Activated effector memory CD4-positive, alpha-beta T cell treated with anti-CD3 and anti-CD28 coated beads, Interleukin-2, amount 50 U/mL, for 16 hours (primary cell): ENCODE results near the gene LSM7.

Source experiments
- DNase-seq: peaks from one replicate; pipeline ENCODE4 v3.0.0-alpha.2; 2020

LSM7 gene

DNA sequence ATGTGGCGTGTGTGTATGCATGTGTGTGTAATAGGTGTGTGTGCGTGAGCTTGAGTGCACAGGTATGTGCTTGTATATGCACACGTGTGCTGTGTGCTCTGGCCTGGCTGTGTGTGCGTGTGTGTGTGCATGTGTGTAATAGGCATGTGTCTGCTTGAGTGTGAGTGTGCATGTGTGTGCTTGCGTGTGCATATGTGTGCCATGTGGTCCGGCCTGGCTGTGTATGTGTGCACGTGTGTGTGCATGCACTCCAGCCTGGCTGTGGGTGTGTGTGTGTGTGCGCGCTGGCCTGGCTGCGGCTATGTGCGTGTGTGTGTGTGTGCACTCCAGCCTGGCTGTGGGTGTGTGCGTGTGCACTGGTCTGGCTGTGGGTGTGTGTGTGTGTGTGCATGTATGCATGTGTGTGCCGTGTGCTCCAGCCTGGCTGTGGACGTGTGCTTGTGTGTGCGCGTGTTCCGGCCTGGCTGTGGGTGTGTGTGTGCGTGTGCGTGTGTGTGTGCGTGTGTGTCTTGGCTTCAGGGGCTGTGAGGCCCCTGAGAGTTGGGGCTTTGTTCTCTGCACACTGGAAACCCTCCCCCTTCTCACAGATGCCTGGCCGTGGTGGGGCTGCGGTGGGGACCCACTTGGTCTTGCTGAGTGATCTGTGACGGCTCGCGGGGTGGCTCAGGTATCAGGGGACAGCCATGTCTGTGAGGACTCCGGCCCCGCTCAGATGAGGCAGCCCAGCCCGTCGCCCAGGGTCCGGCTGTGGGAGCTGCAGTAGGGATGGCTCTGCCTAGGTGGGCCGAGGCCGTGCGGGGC, 8.3 kb upstream of the LSM7 start:
- no peak for DNase-seq

DNA sequence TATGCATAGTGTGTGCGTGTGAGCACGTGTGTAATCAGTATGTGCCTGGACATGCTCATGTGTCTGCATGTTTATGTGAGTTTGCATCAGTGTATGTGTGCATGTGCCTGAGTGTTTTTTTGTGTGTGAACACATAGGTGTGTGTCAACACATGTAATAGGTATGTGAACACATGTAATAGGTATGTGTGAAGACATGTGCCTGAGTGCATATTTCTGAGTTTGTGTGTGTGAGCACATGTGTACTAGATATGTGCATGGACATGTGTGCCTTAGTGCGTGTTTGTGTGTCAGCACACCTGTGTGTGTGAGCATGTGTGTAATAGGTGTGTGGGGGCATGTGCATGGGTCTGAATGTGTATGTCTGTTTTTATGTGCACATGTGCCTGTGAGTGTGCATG, 7.5 kb upstream of the LSM7 start:
- DNase-seq: no peak

DNA sequence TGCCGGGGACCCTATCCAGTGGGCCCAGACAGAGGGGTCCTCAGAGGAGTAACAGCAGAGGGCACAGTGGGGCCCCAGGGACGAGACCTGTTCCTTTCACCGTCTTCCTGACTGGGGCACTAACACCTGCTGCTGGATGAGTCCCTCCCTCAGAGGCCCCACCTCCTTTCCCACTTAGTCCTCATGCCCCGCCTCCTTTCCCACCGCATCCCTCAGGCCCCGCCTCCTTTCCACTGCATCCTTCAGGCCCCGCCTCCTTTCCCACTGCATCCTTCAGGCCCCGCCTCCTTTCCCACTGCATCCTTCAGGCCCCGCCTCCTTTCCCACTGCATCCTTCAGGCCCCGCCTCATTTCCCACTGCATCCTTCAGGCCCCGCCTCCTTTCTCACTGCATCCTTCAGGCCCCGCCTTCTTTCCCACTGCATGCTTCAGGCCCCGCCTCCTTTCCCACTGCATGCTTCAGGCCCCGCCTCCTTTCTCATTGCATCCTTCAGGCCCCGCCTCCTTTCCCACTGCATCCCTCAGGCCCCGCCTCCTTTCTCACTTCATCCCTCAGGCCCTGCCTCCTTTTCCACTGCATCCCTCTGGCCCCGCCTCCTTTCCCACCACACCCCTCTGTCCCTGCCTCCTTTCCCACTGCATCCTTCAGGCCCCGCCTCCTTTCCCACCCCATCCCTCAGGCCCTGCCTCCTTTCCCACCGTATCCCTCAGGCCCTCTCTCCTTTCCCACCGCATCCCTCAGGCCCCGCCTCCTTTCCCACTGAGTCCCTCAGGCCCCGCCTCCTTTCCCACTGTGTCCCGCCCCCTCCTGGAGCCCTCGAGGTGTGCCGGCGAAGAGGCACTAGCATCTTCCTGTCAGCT, 6.8 kb upstream of the LSM7 start:
- no peak for DNase-seq

DNA sequence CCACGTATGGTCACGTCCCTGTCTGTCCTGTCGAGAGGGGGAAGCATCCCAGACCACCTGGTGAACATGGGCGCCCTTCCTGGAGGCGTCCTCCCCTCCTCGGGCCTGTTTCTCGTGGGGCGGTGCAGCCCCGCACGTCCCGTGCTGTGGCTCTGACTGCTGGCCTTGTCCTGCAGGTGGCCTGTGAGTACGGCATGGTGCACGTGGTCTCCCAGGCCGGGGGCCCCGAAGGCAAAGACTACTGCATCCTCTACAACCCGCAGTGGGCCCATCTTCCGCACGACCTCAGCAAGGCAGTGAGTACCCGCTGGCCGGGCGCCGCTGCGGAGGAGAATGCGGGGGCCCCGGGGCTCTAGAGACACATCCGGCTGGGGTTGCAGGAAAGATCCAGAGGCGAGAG, 6.0 kb upstream of the LSM7 start:
- DNase-seq: no peak

DNA sequence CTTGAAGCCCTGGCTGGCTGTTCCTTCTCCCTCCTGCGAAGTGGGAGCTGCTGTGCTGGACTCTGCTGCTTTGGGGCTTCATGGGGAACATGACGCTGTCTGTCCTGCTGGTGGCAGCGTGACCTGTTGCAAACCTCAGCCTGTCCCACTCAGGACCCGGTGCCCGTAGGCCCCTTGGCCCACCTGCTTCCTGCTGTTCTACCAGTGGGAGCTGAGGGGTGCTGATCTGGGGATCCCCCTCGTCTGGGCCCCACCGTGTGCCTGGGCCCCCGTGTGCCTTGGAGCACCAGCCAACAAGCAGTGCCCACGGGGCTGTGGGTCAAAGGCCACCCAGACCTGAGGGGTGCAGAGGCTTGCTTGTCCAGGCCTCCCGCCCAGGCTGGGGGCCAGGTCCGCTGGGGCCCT, 5.4 kb upstream of the LSM7 start:
- DNase-seq: no peak

DNA sequence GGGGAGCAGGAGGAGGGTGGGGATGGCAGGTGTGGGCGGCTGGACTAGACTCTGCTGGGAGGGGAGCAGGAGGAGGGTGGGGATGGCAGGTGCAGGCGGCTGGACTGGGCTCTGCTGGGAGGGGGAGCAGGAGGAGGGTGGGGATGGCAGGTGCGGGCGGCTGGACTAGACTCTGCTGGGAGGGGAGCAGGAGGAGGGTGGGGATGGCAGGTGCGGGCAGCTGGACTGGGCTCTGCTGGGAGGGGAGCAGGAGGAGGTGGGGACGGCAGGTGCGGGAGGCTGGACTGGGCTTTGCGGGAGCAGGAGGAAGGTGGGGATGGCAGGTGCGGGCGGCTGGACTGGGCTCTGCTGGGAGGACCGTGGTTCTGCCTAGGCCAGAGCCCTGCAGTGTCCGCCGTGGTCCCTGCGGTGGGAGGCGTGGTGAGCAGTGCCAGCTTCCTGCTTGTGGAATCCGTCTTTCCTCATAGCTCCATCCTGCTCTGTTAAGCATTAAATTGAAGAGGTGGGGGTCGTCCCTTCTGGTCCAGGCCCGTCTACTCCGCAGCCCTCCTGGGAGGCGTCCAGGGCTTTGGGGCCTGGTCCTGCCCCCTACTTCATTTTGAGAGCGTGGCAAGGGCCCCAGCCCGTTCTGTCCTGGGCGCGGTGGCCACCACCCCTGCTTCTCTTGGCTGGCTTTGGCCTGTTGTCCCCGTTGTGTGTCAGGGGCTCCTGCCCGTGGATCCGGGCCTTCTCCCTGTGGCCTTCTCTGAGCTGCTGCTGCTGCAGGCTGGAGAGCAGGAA, 4.8 kb upstream of the LSM7 start:
- DNase-seq: no peak

DNA sequence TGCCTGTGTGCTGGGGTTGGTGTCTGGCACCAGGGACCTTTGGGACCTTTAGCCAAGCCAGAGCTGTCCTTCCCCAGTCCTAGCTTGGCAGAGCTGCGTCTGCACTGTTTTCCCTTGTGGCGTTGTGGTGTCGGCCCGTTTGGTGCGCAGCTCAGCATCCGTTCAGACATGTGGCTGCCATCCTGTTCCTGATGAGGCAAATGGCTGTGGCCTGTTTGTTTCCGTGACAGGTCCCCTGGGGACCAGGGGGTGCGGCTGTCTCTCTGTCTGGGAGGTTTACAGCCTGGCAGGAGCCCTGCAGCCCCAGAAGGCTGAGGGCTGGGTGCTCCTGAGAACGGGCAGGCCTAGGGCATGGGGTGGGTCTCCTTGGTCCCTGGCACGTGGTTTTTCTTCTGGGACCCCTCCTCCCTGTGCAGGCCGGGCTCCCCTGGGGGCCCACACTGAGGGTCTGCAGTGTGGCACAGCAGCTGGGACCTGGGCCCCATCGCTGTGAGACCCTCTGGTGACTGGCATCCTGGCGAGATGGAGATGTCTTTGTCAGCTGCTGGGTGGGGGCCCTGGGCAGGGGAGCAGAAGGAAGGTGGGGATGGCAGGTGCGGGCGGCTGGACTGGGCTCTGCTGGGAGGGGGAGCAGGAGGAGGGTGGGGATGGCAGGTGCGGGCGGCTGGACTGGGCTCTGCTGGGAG, 4.1 kb upstream of the LSM7 start:
- no peak for DNase-seq

DNA sequence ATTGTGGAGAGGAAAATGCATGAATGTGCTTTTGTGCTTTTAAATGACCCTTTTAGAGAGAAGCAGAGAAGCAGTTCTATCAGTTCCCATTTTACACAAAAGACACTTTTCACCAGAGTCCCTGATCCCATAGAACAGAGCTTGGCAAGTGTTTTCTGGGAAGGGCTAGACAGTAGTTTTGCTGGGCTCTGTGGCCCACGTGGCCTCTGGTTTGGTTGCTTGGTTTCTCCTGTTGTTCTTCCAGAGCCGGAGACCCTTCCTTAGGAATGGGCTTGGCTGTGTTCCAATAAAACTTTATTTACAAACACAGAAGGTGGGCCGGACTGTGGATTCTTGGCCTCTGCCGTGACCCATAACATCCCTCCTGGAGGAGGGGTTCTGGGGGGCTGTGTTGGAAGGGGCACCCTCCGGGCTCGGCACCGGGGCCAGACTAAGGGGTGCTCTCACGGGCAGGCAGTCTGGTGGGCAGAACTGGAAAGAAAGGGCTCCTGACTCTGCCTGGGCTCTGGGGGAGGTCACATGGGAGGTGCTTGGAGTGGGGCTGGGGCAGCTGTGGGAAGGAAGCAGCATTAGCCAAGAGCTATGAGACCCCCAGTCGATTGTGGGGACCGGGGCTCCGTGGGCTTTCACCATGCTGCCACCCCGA, 3.3 kb upstream of the LSM7 start:
- no peak for DNase-seq

DNA sequence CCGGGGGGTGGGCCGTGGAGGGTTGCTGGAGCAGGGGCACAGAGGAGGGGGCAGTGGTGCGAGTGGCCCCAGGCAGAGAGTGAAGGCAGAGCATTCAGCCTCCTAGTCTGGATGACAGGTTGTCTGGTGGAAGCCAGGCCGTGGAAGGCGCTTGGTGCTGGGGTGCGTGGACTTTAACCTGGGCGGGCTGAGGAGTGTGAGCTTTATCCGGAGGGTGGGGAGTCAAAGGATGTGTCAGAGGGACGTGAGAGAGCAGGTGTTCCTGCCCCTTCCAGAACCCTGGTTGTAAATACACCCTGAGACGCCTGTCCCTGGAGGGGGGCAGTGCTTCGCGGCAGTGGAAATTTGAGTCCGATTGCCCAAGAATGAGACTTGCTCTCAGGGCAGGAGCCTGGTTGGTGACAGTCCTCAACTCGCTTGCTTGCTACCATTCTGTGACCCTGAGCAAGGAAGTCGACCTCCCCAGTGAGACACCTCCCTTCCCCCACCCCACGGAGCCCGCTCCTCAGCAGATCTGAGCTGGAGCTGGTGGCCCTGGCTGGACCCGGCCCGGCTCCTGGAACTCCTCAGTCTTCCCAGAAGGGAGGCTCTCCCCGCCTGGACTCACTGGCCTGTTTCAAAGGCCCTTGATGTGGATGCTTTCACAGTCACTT, 2.4 kb upstream of the LSM7 start:
- no peak for DNase-seq

DNA sequence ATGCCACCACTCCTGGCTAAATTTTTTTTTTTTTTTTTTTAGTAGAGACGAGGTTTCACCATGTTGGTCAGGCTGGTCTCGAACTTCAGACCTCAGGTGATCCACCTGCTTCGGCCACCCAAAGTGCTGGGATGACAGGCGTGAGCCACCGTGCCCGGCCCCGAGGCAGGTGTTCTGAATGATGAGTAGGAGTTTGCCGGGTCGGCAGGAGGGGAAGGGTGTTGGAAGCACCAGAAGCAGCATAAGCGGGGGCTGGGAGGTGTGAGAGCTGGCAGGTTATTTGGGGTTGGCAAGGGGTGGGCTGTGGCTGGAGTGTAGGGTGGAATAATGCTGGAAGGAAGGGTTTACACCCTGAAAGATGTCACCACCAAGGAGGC, 1.9 kb upstream of the LSM7 start:
- DNase-seq: no peak

DNA sequence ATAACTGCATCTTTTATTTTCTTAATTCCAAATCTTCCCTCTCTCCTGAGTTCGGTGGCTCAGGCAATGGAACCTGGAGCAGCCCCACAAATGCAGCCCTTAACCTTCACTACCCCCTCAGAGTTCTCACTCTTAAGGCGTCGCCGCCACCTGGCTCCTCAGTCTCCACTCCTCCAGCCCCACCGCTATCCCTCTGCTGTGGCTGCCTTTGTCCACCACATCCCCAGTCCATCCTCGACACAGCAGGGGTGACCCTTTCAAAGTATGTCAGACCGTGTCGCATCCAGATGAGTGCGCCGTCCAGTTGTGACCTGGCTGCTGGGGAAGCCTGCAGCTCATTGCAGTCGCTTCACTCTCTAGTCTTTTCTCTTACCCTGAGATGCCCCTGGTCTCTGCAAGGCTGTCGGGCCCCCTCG, 1.1 kb upstream of the LSM7 start:
- no peak for DNase-seq

DNA sequence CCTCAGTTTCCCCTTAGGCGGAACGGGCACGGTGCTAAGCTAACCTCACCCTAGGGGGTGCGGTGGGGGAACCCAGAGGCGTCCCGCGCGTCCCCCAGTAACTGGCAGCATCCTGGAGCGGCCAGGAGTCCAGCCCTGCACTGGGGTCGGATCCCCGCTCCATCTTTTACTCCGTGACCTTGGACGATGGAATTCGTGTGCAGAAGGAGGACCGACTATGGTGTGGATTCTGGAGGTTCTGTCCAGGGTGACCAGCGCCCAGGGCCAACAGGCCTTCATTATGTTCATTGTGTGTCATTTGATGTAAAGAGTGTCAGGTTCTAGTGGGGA, 728 bp upstream of the LSM7 start:
- DNase-seq: no peak

DNA sequence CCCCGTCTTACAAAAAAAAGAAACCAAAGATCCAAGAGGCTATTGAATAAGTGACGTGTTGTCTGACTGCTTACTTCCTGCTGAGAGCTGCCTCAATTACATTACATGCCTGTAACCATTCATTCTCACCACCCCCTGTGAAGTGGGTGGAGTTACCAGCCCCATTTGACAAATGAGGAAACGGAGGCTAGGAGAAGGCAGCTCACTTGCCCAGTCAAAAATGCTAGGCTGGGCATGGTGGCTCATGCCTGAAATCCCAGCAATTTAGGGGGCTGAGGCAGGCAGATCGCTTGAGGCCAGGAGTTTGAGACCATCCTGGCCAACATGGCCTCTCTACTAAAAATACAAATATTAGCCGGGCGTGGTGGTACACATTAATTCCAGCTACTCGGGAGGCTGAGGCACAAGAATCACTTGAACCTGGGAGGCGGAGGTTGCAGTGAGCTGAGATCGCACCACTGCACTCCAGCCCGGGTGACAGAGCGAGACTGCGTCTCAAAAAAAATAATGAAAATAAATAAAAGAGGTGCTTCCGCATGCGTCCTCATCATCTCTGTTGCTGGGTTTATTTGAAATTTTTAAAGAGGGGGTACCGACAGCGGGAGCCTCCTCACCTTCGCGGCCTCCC, 499 bp downstream of the LSM7 start:
- DNase-seq: peak; percentile 83

DNA sequence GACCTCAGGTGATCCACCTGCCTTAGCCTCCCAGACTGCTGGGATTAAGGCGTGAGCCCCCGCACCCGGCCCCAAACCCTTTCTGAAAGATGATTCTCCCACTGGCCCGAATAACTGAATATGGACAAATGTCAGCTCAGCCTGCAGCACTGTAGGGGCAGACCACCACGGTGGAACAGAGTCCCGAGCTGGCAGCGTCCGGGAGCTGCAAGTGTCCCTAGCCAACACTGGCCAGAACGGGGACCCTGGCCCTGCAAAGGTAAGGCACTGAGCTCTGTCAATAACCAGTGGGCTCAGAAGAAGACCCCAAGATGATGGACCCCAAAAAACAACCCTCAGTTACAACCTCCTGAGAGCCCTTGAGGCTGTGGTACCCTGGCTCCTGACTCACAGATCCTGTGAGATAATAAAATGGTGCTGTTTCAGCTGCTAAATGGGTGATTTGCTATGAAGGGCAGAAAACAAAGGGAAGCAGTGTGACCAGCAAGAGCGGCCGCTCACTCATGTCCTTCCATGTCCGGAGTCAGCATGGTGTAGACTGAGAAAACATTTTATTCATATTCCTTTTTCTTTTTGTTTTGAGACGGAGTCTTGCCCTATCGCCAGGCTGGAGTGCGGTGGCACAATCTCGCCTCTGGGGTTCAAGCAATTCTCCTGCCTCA, 1.6 kb downstream of the LSM7 start:
- DNase-seq: no peak

DNA sequence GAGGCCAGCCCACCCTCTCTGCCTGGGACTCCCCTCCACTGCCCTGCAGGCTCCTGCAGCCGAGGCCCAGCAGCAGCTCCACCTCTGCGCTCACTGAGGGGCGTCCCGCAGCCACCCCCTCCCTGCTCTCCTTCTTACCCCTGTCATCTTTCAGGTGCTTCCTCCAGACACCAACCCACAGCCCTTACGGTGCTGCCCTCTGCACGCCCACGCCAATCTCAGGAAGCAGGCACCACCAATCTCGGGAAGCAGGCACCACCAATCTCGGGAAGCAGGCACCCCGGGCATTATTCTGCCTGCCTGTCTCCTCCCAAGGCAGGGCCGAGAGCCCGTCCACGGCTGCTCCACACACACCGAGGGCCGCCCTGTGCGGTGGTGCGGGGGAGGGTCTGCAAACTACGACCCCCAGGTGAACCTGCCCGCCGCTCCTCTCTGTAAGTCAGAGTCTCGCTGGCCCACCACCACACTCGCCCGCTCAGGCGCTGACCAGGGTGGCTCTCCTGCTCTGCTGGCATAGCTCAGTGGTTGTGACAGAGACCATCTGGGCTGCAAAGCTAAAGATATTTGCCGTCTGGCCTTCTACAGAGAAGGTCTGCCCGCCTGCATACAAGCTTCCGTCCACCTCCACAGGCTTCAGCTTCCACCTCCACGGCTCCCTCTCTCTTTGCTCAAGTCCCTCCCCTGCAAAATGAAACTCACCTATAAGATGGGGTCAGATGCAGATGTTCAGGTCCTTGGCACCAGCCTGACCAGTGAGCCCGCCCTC, 2.9 kb downstream of the LSM7 start:
- DNase-seq: no peak

DNA sequence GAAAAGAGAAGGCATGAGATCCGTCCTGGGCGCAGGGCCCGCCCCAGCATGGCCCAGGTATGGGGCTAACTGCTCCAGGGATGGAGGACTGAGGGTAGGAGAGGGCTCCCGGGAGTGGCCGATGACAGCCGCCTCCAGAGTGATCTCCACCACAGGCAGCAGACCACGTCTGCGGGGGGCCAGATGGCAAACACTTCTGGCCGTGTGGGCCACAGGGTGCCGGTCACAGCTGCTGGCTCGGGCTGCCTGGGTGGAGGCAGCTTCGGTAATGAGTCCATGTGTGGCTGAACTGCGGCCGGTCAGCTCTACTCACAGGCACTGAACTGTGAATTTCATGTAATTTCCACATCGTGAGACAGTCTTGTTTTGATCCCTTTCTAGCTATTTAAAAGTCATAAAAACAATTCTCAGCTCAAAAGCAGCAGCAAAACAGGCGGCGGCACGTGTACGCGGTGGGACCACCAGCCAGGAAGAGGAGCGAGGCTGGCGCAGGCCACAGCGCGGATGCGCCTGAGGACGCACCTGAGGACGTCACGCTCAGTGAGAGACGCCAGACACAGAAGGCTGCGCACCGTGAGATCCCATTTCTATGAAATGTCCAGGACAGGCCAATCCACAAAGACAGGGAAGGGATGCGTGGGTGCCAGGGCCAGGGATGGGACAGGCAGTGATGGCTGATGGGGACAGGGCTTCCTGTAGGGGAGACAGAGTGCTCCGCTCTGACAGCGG, 4.0 kb downstream of the LSM7 start:
- DNase-seq: no peak

DNA sequence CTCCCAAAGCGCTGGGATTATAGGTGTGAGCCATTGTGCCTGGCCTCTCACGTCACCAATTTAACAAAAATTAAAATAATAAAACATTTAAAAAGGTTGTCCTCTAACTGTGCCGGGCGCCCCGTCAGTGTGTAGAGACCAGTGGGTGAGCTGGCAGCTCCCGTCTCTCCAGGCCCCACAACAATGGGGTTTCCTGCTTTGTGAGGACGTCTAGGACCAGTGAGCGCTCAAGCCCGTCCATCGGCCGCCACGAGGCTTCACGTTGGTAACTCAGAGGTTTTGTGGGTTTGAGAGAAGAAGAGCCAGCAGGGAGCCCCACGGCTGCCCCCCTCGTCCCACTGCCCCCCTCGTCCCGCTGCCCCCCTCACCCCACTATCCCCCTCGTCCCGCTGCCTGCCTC, 4.7 kb downstream of the LSM7 start:
- DNase-seq: no peak

DNA sequence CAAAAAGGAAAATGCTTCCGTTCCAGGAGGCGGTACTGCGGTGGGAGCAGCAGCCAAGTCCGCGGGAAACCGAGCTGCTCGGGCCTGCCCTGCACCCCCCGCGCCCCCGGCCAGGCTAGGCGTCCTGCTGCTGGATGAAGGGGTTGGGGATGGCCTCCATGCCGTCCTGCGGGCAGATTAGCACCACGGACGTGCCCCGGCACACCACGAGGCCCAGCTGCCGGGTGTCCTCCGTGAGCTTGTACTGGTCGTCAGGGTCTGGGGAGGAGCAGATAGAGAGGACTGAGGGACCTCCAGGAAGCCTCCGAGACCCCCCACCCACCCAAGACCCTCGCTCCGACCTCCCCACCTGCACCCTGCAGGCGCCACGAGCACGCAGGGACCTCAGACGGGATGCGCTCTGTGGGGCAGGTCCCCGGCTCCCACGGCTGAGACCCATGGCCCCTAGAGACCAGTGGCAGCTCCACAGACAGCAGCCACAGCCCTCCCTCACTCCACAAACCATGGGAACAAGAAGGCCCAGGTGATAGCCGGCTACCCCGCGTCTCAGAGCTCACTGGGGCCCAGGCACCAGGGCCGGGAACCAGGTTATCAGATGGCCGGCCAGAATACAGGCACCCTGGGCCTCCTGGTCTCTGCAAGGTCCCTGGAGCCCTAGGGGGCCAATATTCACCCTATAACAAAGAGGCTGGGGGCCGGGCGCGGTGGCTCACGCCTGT, 6.7 kb downstream of the LSM7 start:
- DNase-seq: no peak

DNA sequence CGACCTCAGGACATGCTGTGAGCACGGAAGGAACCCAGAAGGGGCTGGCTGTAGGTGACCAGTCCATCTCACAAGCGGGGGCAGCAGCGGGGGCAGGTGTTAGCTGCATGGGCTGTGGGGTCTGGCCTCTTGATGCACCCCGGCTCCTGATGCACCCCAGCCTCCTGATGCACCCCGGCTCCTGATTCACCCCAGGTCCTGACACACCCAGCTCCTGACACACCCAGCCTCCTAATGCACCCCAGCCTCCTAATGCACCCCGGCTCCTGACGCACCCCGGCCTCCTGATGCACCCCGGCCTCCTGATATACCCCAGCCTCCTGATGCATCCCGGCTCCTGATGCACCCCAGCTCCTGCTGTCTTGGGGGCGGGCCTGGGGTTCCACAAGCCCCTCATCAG, 7.4 kb downstream of the LSM7 start:
- DNase-seq: no peak
